Transverse colon (tissue), 4 donors: Measurements from ENCODE around the gene TAPBPL.

ENCODE experiments used
- CTCF ChIP-seq, 5 experiments: fragments of 200-600 bp in 3 of 5; fragments of 450-650 bp in 2 of 5; sonication (generic) in 3 of 5; IDR thresholded peaks; 1 replicate in 2 of 5; 2 replicates in 3 of 5; pipeline ENCODE4 v1.5.1; 2016 to 2017; ENCODE audit warnings: antibody characterized with exemption in 5 of 5, inconsistent platforms in 3 of 5, mild to moderate bottlenecking in 2 of 5, moderate library complexity in 1 of 5
- EP300 ChIP-seq: sonication (generic); formaldehyde crosslinking; IDR thresholded peaks from one replicate; pipeline ENCODE4 v1.6.1; 2017; ENCODE audit warnings: antibody characterized with exemption, low read depth
- POLR2A ChIP-seq: fragments of 450-650 bp; IDR thresholded peaks from one replicate; pipeline ENCODE4 v1.6.1; 2016; ENCODE audit warnings: antibody characterized with exemption, mild to moderate bottlenecking, moderate library complexity
- POLR2AphosphoS5 ChIP-seq, 3 donors: sonication (generic); formaldehyde crosslinking; IDR thresholded peaks; one replicate each; pipeline ENCODE4 v1.6.1; 2016; ENCODE audit warnings: antibody characterized with exemption in 3 of 3

GRCh38 chr12:6444704-6445688 is 6.8 kb upstream of the TAPBPL start, which contains the start of gene CD27:
- no peak for TF ChIP-seq CTCF (IDR thresholded peaks at IDR 0.05)
- TF ChIP-seq POLR2A: peak; percentile 23
- TF ChIP-seq POLR2AphosphoS5 (IDR thresholded peaks at IDR 0.05): peak in 1 of 3 donors; percentile 47
- TF ChIP-seq EP300: no peak
